Adrenal gland (tissue), 19 donors: ENCODE results near the gene MRPS24. TPM values are rescaled to one million over a fixed set of nuclear protein-coding genes. Genes with fewer than 3 reads are reported as not detected.

Source experiments
- DNase-seq, 7 donors: peaks; one replicate each; pipeline ENCODE4 v3.0.0-alpha.2; 2019 to 2020
- H3K27ac ChIP-seq, 5 donors: fragments of 200-600 bp; sonication (generic) in 4 of 5; 1 replicate in 3 of 5; 2 replicates in 2 of 5; pipeline versions ENCODE4 v1.5.1 to v1.8.0; 2016 to 2020; ENCODE audit warnings: mild to moderate bottlenecking in 1 of 5
- H3K27me3 ChIP-seq: fragments of 200-600 bp; 2 replicates; pipeline ENCODE4 v1.8.0; 2021
- H3K36me3 ChIP-seq, 2 donors: fragments of 200-600 bp; replicated peaks in 1 of 2; 1 replicate in 1 of 2; 2 replicates in 1 of 2; pipeline versions ENCODE4 v1.5.1 to v1.8.0; 2018 to 2022
- H3K4me1 ChIP-seq, 2 donors: fragments of 200-600 bp; replicated peaks in 1 of 2; 1 replicate in 1 of 2; 2 replicates in 1 of 2; pipeline versions ENCODE4 v1.5.1 to v1.8.0; 2018 to 2021
- H3K4me3 ChIP-seq, 4 donors: fragments of 200-600 bp; sonication (generic) in 3 of 4; one replicate each; pipeline ENCODE4 v1.5.1; 2016 to 2018
- H3K9me3 ChIP-seq, 3 donors: fragments of 200-600 bp; sonication (generic) in 1 of 3; replicated peaks in 1 of 3; 1 replicate in 2 of 3; 2 replicates in 1 of 3; pipeline versions ENCODE4 v1.5.1 to v1.8.0; 2016 to 2021
- CTCF ChIP-seq, 6 experiments: fragments of 450-650 bp in 4 of 6; fragments of 200-600 bp in 2 of 6; sonication (generic) in 1 of 6; IDR thresholded peaks; 1 replicate in 5 of 6; 2 replicates in 1 of 6; pipeline versions ENCODE4 v1.5.1 to v1.8.0; 2016 to 2021; ENCODE audit warnings: antibody characterized with exemption in 6 of 6, mild to moderate bottlenecking in 2 of 6, moderate library complexity in 1 of 6
- POLR2A ChIP-seq, 2 donors: fragments of 450-650 bp; IDR thresholded peaks; one replicate each; pipeline ENCODE4 v1.6.1; 2017; ENCODE audit warnings: antibody characterized with exemption in 2 of 2, mild to moderate bottlenecking in 2 of 2, moderate library complexity in 1 of 2
- WGBS, 4 donors: extraction: QIAGEN DNeasy Blood & Tissue Kit in 2 of 4; methylation state at CpG; one replicate each; pipeline versions ENCODE4 v1.1.5 to v1.1.7; 2013 to 2017; 5-methylcytosine and 5-hydroxymethylcytosine counted together
- intact Hi-C, 2 donors: fragments of 100-400 bp; cut with DNase I; formaldehyde crosslinking; loops; one replicate each; pipeline versions ENCODE4 v1.14.1 to v1.15.0; 2022 to 2023
- long read RNA-seq, 10 donors: library from polyadenylated mRNA in 3 of 10; unstranded in 2 of 10; stranded (forward) in 1 of 10; transcript quantifications; one replicate each; pipeline ENCODE4 v2.0.0 and lab custom pipeline, GENCODE V29; 2021 to 2026
- polyA plus RNA-seq, 3 donors: library from polyadenylated mRNA; stranded (reverse); fragments of 200-250 nt in 2 of 3; fragments of 350-450 nt in 1 of 3; fragmentation: Illumina TruSeq in 1 of 3; extraction: RNeasy Lipid Tissue Mini Kit (QIAGEN cat#74804) in 1 of 3; gene quantifications; one replicate each; pipeline ENCODE4 v1.2.3, GENCODE V29; 2013 to 2014
- total RNA-seq, 9 donors: library from RNA; depleted of rRNA in 4 of 9; stranded (reverse); fragments of >200 nt in 4 of 9; fragments of 120-200 nt in 1 of 9; fragmentation: NEBNext Ultra II Directional in 1 of 9; extraction: Animal tissue kit (Norgen Biotek cat#: 25700) in 1 of 9; gene quantifications; one replicate each; pipeline versions ENCODE4 v1.1.0 to v1.2.4, GENCODE V29; 2013 to 2023
- donor health status: healthy with polysubstance abuse.
- donor health status: Bipolar disorder and iron deficiency.
- donor health status: DM: yes; HTN: yes; CAD: no.
- donor health status: DM: no; HTN: no; CAD: no.
- donor health status: DM: no; HTN: no; CAD: no.
- donor health status: DM: yes; HTN: yes; CAD: no.

MRPS24 gene
- total RNA-seq (100 to 1,000 TPM; 139 to 356 (median 199) TPM), polyA plus RNA-seq (100 to 1,000 TPM in 2 of 3 donors, 10 to 100 TPM in 1; 72.5 to 160 (median 135) TPM)
- long read RNA-seq, donor 1, transcript MRPS24-201 (4 exons, 707 nt) = major isoform, 173 of 264 reads
- long read RNA-seq, donor 1, transcript MRPS24-203 (3 exons, 743 nt) = minor isoform, 52 of 264 reads
- long read RNA-seq, donor 1, transcript MRPS24-205 (2 exons, 392 nt) = minor isoform, 13 of 264 reads
- long read RNA-seq, donor 1, partial matches to known transcripts = 25 of 264 reads
- long read RNA-seq, donor 1, other reads (novel, unspliced or antisense) = 0 of 264 reads
- long read RNA-seq, donor 2, transcript MRPS24-205 (2 exons, 392 nt) = minor isoform, 10 of 217 reads
- long read RNA-seq, donor 2, transcript MRPS24-201 (4 exons, 707 nt) = major isoform, 149 of 217 reads
- long read RNA-seq, donor 2, transcript MRPS24-203 (3 exons, 743 nt) = minor isoform, 29 of 217 reads
- long read RNA-seq, donor 2, partial matches to known transcripts = 26 of 217 reads
- long read RNA-seq, donor 2, other reads (novel, unspliced or antisense) = 0 of 217 reads
- long read RNA-seq, donor 3, transcript MRPS24-203 (3 exons, 743 nt) = minor isoform, 31 of 151 reads
- long read RNA-seq, donor 3, transcript MRPS24-201 (4 exons, 707 nt) = major isoform, 116 of 151 reads
- long read RNA-seq, donor 3, partial matches to known transcripts = 0 of 151 reads
- long read RNA-seq, donor 3, other reads (novel, unspliced or antisense) = 0 of 151 reads
- long read RNA-seq, donor 4, transcript MRPS24-201 (4 exons, 707 nt) = major isoform, 228 of 244 reads
- long read RNA-seq, donor 4, transcript MRPS24-203 (3 exons, 743 nt) = minor isoform, 14 of 244 reads
- long read RNA-seq, donor 4, partial matches to known transcripts = 0 of 244 reads
- long read RNA-seq, donor 4, other reads (novel, unspliced or antisense) = 1 of 244 reads
- long read RNA-seq, donor 5, transcript MRPS24-203 (3 exons, 743 nt) = minor isoform, 16 of 163 reads
- long read RNA-seq, donor 5, transcript MRPS24-201 (4 exons, 707 nt) = major isoform, 147 of 163 reads
- long read RNA-seq, donor 5, partial matches to known transcripts = 0 of 163 reads
- long read RNA-seq, donor 5, other reads (novel, unspliced or antisense) = 0 of 163 reads
- long read RNA-seq, donor 6, transcript MRPS24-201 (4 exons, 707 nt) = major isoform, 173 of 193 reads
- long read RNA-seq, donor 6, transcript MRPS24-203 (3 exons, 743 nt) = minor isoform, 16 of 193 reads
- long read RNA-seq, donor 6, partial matches to known transcripts = 1 of 193 reads
- long read RNA-seq, donor 6, other reads (novel, unspliced or antisense) = 2 of 193 reads
- long read RNA-seq, donor 7, transcript MRPS24-203 (3 exons, 743 nt) = minor isoform, 23 of 118 reads
- long read RNA-seq, donor 7, transcript MRPS24-201 (4 exons, 707 nt) = major isoform, 86 of 118 reads
- long read RNA-seq, donor 7, transcript MRPS24-205 (2 exons, 392 nt) = minor isoform, 9 of 118 reads
- long read RNA-seq, donor 7, partial matches to known transcripts = 0 of 118 reads
- long read RNA-seq, donor 7, other reads (novel, unspliced or antisense) = 0 of 118 reads
- long read RNA-seq, donor 8, transcript MRPS24-201 (4 exons, 707 nt) = major isoform, 178 of 243 reads
- long read RNA-seq, donor 8, transcript MRPS24-203 (3 exons, 743 nt) = minor isoform, 50 of 243 reads
- long read RNA-seq, donor 8, transcript MRPS24-205 (2 exons, 392 nt) = minor isoform, 11 of 243 reads
- long read RNA-seq, donor 8, partial matches to known transcripts = 0 of 243 reads
- long read RNA-seq, donor 8, other reads (novel, unspliced or antisense) = 0 of 243 reads
- long read RNA-seq, donor 9, transcript MRPS24-205 (2 exons, 392 nt) = minor isoform, 10 of 185 reads
- long read RNA-seq, donor 9, transcript MRPS24-203 (3 exons, 743 nt) = minor isoform, 14 of 185 reads
- long read RNA-seq, donor 9, transcript MRPS24-201 (4 exons, 707 nt) = major isoform, 141 of 185 reads
- long read RNA-seq, donor 9, partial matches to known transcripts = 20 of 185 reads
- long read RNA-seq, donor 9, other reads (novel, unspliced or antisense) = 0 of 185 reads
- long read RNA-seq, donor 10, transcript MRPS24-203 (3 exons, 743 nt) = minor isoform, 25 of 87 reads
- long read RNA-seq, donor 10, transcript MRPS24-201 (4 exons, 707 nt) = major isoform, 59 of 87 reads
- long read RNA-seq, donor 10, partial matches to known transcripts = 0 of 87 reads
- long read RNA-seq, donor 10, other reads (novel, unspliced or antisense) = 0 of 87 reads

- peaks cover 0 to 10% of the 10 kb centered on the region in 2 donors for H3K36me3 ChIP-seq
- peaks cover 28 to 46% of the 10 kb centered on the region in 2 donors for H3K4me1 ChIP-seq
- peak within 1 kb of the TSS; percentile 90 to 99 (median 96) for H3K27ac ChIP-seq
- no peaks in the 10 kb centered on the region for H3K27me3 ChIP-seq
- H3K9me3 ChIP-seq = no peaks in the 10 kb centered on the region
- intact Hi-C loops = no loop called here
- 0 to 1% (median 0%) methylated on average over 8 to 81 of the region's 81 CpGs for WGBS, 4 donors
- TF ChIP-seq CTCF (IDR thresholded peaks at IDR 0.05) (no peak), POLR2A (IDR thresholded peaks at IDR 0.05) (peak; percentile 69 to 91)
- DNase-seq = peak; percentile 96 to 99 (median 98)
- H3K4me3 ChIP-seq = peak within 1 kb of the TSS in 2 of 4 donors; percentile 88 to 98
Observed at GRCh38 chr7:43869006-43869866, at the start of gene MRPS24. Gene MRPS24 (minus strand): TSS chr7:43869517. CDS start chr7:43869495, 22 bp downstream.

GRCh38 chr7:43915907-43916306, 46.6 kb upstream of the MRPS24 start:
- TF ChIP-seq POLR2A (IDR thresholded peaks at IDR 0.05) (no peak), CTCF (IDR thresholded peaks at IDR 0.05) (no peak)
- intact Hi-C loops = no loop called here
- Histone ChIP-seq H3K4me1 (peaks cover 0 to 4% of the 10 kb centered on the region in 2 donors), H3K36me3 (no peaks in the 10 kb centered on the region), H3K9me3 (no peaks in the 10 kb centered on the region), H3K4me3 (no peak overlapping the region), H3K27me3 (no peaks in the 10 kb centered on the region), H3K27ac (no peak overlapping the region)
- peak in 1 of 7 donors; percentile 18 for DNase-seq
- 95 to 98% (median 97%) methylated on average over 5 of the region's 5 CpGs for WGBS, 4 donors
